Breast epithelium (tissue), 4 donors: ENCODE data around the gene APOA1. TPM values are rescaled to one million over a fixed set of nuclear protein-coding genes. Genes with fewer than 3 reads are reported as not detected.
A peak's percentile ranks its signal among the peaks of the same experiment; 100 is the strongest.

Experiments used
- DNase-seq, 2 donors: peaks; one replicate each; pipeline ENCODE4 v3.0.0-alpha.2; 2019; ENCODE audit warnings: low spot score in 2 of 2
- H3K27ac ChIP-seq, 2 donors: fragments of 200-600 bp; sonication (generic) in 1 of 2; one replicate each; pipeline ENCODE4 v1.5.1; 2016 to 2019; ENCODE audit warnings: mild to moderate bottlenecking in 1 of 2
- H3K27me3 ChIP-seq, 2 donors: fragments of 200-600 bp; sonication (generic) in 1 of 2; one replicate each; pipeline versions ENCODE4 v1.5.1 to v1.6.0; 2017 to 2019; ENCODE audit warnings: control low read depth in 1 of 2, mild to moderate bottlenecking in 1 of 2
- H3K36me3 ChIP-seq: fragments of 200-600 bp; one replicate; pipeline ENCODE4 v1.5.1; 2019
- H3K4me1 ChIP-seq, 2 donors: fragments of 200-600 bp; sonication (generic); one replicate each; pipeline ENCODE4 v1.5.1; 2016 to 2019; ENCODE audit warnings: control low read depth in 1 of 2
- H3K4me3 ChIP-seq, 3 donors: fragments of 200-600 bp; sonication (generic); 1 replicate in 2 of 3; 2 replicates in 1 of 3; pipeline ENCODE4 v1.5.1; 2016 to 2019; ENCODE audit warnings: mild to moderate bottlenecking in 3 of 3, moderate library complexity in 2 of 3
- H3K9me3 ChIP-seq, 2 donors: fragments of 200-600 bp; sonication (generic) in 1 of 2; one replicate each; pipeline ENCODE4 v1.5.1; 2016 to 2019; ENCODE audit warnings: control low read depth in 1 of 2
- CTCF ChIP-seq, 3 donors: fragments of 450-650 bp; IDR thresholded peaks; one replicate each; pipeline ENCODE4 v1.5.1; 2016 to 2017; ENCODE audit warnings: antibody characterized with exemption in 3 of 3, mild to moderate bottlenecking in 3 of 3, moderate library complexity in 3 of 3
- POLR2A ChIP-seq: fragments of 450-650 bp; IDR thresholded peaks from one replicate; pipeline ENCODE4 v1.6.1; 2016; ENCODE audit warnings: antibody characterized with exemption, mild to moderate bottlenecking, moderate library complexity
- POLR2AphosphoS5 ChIP-seq, 3 donors: sonication (generic); formaldehyde crosslinking; IDR thresholded peaks; one replicate each; pipeline ENCODE4 v1.6.1; 2017; ENCODE audit warnings: antibody characterized with exemption in 3 of 3
- intact Hi-C: fragments of 100-400 bp; cut with DNase I; formaldehyde crosslinking; loops from one replicate; pipeline ENCODE4 v1.15.1; 2023; ENCODE audit warnings: low total_unique reads
- total RNA-seq, 3 donors: library from RNA; depleted of rRNA; stranded (reverse); fragments of >200 nt; gene quantifications; one replicate each; pipeline ENCODE4 v1.1.0, GENCODE V29; 2016

The APOA1 gene
- total RNA-seq, 3 donors from 2014 or later, result 0.33 to 1.5 (median 0.48) TPM

GRCh38 chr11:116786966-116787365, 50.5 kb downstream of the APOA1 start:
- H3K9me3 ChIP-seq, result no peaks in the 10 kb centered on the region
- H3K4me3 ChIP-seq, result peak overlapping the region; percentile 84 to 98 (median 86)
- no peaks in the 10 kb centered on the region for H3K36me3 ChIP-seq
- H3K27ac ChIP-seq, result peak overlapping the region in 1 of 2 donors; percentile 88
- peaks cover 0 to 4% of the 10 kb centered on the region in 2 donors for H3K27me3 ChIP-seq
- intact Hi-C loops, result no loop called here
- TF ChIP-seq POLR2AphosphoS5 (IDR thresholded peaks at IDR 0.05) (no peak), POLR2A (no peak), CTCF (IDR thresholded peaks at IDR 0.05) (no peak)
- H3K4me1 ChIP-seq, result peaks cover 0 to 9% of the 10 kb centered on the region in 2 donors
- DNase-seq, result no peak

- no peak overlapping the region for H3K4me3 ChIP-seq
- peaks cover 0 to 4% of the 10 kb centered on the region in 2 donors for H3K27me3 ChIP-seq
- no peak for TF ChIP-seq POLR2A
- TF ChIP-seq POLR2AphosphoS5 (IDR thresholded peaks at IDR 0.05), result no peak
- TF ChIP-seq CTCF (IDR thresholded peaks at IDR 0.05), result no peak
These were observed 51.1 kb downstream of the APOA1 start for GRCh38 chr11:116786326-116786725.

More at GRCh38 chr11:116786326-116786725, 51.1 kb downstream of the APOA1 start:
- intact Hi-C loops, result no loop called here
- Histone ChIP-seq H3K9me3 (no peaks in the 10 kb centered on the region), H3K4me1 (peaks cover 0 to 9% of the 10 kb centered on the region in 2 donors), H3K36me3 (no peaks in the 10 kb centered on the region), H3K27ac (no peak overlapping the region)
- no peak for DNase-seq

Other genes starting within 250 kb of the APOA1 start
- gene BUD13, start 64.6 kb downstream of the APOA1 start, total RNA-seq, result 10 to 100 TPM in 2 of 3 donors, 1 to 10 TPM in 1; 9.9 to 19.8 (median 15.1) TPM
- gene ZPR1, start 49.6 kb downstream of the APOA1 start, total RNA-seq, result 10 to 100 TPM; 29.4 to 38.7 (median 34.7) TPM
- gene APOA5, start 45.7 kb downstream of the APOA1 start, total RNA-seq, result not detected
- gene APOA4, start 14.3 kb downstream of the APOA1 start, total RNA-seq, result under 1 TPM in 1 of 3 donors, not detected in 2; 0.33 TPM
- gene APOC3, start 7.7 kb downstream of the APOA1 start, total RNA-seq, result not detected